ENCODE results near the gene ELFN2.

DNA sequence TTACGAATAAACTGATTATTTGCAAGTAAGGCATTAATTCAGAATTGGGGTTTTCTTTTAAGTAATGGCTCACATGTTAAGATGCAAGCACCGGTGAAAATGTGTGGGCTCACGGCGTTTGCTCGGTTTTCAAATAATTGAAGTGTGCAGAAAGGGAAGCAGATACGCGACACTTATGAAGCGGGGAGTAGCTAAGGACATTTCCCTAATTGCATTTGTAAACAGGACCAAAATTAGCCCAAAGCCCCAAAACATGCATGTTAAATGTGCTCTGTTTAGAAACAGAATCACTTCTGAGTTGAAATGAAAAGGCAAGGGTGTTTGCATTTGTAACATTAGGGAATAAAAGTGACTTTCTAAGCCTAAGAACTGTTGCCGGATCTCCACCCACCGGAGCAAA, 61.3 kb downstream of the ELFN2 start:
- TF ChIP-seq POLR2A (IDR thresholded peaks at IDR 0.05), result no peak
- TF ChIP-seq CTCF (IDR thresholded peaks at IDR 0.05), result no peak

Data from right lobe of liver (tissue), 4 donors.